HG02759 (cell line): ENCODE results near the gene SORCS2.

ENCODE experiments used
- ATAC-seq: cut with Tn5 transposase; IDR thresholded peaks from one replicate; pipeline ENCODE4 v1.9.1; 2021; ENCODE audit warnings: mild to moderate bottlenecking, moderate library complexity; ENCODE audit not compliant: unreplicated experiment

Gene SORCS2

GRCh38 chr4:7535619-7536018, 343.3 kb downstream of the SORCS2 start:
- ATAC-seq = no peak

DNA sequence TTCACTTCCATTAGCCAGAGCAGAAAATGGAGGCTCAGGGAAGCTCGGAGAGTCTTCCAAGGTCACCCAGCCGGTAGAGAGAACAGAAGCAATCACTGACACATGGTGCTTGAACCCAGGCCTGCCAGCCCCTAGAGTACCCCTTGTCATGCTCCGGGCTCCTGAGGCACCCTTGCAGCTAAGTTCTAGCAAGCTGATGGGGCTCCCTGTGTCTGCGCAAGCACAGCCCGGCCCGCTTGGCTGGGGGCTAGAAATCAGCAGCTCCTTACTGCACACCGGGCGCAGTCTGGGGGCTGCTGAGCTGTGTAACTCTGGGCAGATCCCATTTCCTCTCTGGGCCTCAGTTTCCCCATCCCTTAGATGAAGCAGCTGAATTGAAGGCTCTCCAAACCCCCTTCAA, 344.5 kb downstream of the SORCS2 start:
- ATAC-seq = no peak

DNA sequence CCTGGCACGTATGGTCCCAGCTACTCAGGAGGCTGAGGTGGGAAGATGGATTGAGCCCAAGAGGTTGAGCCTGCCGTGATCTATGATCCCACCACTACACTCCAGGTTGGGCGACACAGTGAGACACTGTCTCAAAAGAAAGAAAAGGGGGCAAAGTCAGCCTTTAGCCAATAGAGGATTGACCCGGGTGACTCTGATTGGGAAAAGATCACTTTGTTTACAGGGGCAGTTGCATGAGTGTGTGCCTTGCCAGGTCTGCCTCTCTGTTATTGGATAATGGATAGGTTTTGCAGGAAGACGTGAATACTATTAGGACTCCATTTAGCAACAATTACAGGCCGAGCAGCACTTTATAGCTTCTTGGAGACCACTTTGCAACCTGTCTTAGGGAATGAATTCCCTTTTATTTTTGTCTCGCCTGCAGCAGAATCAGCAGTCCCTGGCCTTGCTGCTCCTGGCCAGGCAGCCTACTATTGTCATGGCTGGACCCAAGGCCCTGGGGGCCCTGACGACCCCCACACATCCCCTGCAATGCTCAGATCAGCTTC, 345.6 kb downstream of the SORCS2 start:
- ATAC-seq = no peak

DNA sequence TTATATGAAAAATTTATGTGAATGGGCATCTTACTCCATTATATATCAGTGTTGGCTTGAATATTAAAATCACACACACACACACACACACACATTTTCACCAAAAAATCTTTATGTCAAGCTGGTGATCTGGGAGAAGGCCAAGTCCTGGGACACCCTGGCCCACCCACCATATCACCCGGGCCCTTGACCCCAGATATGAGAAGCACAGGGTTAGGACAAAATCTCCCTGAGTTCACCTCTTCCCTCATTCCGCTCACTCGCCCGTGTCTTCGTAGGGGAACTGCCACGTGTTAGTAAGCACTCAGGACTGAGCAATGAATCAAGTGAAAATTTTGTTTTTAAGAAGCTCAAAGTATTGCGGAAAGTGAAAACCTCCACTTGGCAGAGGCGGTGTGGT, 346.2 kb downstream of the SORCS2 start:
- no peak for ATAC-seq

- no peak for ATAC-seq
Observed at GRCh38 chr4:7539186-7539585, 346.8 kb downstream of the SORCS2 start.

DNA sequence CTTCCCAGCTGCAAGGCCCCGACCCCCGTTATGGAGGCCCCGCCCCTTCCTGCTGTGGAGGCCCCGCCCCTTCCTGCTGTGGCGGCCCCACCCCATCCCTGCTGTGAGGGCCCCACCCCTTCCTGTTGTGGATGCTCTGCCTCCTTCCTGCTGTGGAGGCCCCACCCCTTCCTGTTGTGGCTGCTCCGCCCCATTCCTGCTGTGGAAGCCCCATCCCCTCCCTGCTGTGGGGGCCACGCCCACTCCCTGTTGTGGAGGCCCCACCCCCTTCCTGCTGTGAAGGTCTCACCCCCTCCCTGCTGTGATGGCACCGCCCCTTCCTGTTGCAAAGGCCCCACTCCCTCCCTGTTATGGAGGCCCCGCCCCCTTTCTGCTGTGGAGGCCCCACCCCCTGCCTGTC, 347.3 kb downstream of the SORCS2 start:
- ATAC-seq = no peak

DNA sequence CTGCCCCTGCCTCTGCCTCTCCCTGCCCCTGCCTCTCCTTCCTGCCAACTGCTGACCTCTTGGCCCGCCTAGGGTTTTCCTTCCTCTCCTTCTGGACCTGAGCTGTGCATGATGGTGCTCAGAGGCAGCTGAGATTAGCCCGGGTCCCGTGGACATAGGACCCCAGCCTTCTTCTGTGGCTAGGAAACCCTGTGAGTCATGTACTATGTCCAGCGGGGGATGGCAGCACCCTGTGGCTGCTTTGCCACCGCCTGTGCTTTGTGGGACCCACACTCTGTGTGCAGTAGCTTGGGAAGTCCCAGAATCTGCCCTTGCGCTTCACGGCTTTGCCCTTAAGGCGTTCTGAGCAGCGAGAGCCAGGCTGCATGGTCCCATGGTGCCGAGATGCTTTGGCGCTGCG, 347.9 kb downstream of the SORCS2 start:
- no peak for ATAC-seq

- ATAC-seq = no peak
Observed at GRCh38 chr4:7540654-7541413, 348.5 kb downstream of the SORCS2 start.

DNA sequence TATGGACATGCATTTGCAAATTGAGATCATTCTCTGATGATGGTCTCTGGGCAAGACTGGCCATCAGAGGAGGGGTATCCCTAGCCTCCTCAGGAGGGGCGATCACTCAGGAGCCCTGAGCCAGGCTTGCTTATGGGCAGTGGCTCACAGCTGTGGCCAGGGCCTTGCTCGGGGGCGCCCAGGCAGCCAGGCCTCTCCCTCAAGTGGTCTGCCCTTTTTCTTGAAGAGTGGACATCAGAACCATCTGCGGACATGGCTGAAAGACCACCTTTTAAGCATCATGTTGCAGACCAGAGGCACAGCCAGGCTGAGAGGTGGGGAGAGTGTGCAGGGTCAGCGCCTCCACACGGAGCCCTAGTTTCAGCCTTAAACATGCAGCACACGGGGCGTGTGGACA, 349.1 kb downstream of the SORCS2 start:
- ATAC-seq = no peak

GRCh38 chr4:7542781-7543180, 350.4 kb downstream of the SORCS2 start:
- no peak for ATAC-seq

- ATAC-seq = no peak
Observed at GRCh38 chr4:7546152-7546808, 353.9 kb downstream of the SORCS2 start.

- ATAC-seq = no peak
Observed at GRCh38 chr4:7546809-7547367, 354.6 kb downstream of the SORCS2 start.

GRCh38 chr4:7547368-7548040, 355.2 kb downstream of the SORCS2 start:
- ATAC-seq = no peak

DNA sequence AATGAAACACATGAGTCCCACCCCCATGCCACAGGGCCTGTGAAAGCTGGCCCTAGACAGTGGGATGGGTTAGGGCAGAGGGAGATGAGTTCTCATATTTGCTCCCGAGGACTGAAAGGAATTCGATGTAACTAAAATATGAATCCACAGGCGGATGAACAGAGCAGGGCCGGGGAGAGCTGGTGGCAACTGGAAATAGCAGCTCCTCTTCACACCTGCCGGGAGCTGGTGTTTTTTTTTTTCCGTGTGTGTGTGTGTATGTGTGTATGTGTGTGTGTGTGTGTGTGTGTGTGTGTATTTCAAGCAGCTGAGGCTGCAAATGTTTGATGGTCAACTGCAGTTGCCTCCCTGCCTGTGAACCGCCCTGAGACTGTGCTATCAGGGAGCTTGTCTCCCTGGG, 357.5 kb downstream of the SORCS2 start:
- ATAC-seq = no peak

DNA sequence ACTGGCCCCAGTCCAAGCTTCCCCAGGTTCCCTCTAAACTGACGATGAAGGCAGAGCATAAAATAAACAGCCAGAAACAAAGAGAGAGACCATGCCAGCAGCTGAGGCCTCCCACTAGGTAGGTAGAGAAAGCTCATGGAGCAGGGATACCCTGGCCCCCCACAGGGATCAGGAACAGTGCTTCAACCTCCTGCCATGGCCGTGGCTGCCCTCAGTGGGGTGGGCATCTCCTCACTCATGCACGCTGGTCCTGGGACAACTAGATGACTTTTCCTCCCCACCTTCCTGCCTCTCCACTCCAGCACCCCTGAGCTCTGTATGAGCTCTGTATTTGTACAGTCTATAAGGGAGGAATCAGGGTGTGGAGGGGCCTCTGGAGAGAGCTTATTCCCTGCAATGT, 360.1 kb downstream of the SORCS2 start:
- no peak for ATAC-seq

GRCh38 chr4:7553280-7553679, 360.9 kb downstream of the SORCS2 start:
- ATAC-seq = no peak

GRCh38 chr4:7554905-7555304, 362.6 kb downstream of the SORCS2 start:
- no peak for ATAC-seq

DNA sequence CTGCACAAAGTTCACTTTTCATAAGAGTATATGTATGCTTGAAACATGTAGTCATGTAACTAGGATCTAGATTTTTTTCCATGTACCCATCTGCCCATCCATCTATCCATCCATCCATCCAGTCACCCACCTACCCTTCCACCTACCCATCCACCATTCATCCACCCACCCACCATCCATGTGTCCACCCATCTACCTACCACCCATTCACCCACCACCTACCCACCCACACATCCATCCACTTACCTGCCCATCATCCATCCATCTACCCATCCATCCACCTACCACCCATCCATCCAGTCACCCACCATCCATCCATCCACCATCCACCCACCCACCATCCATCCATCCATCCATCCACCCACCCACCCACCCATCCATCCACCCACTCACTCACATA, 364.2 kb downstream of the SORCS2 start:
- no peak for ATAC-seq

DNA sequence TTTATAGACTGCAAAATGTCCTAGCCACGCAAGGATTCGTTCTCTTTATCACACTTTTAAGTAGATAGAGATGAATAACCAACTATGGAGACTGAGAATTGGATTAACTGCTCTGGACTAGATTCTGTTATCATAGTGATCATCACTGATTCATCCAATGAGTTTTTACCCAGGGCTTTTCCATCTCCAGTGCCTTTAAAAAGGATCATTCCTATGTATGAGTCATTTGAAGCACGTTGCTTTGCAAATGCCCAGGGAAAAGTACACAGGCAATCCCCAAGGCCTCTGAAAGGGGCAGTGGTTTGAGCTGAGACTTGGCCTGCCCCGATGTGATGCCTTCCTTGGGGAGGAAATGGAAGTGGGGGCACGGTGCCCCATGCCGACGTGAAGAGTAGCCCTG, 365.1 kb downstream of the SORCS2 start:
- ATAC-seq = no peak

- ATAC-seq = no peak
Observed at GRCh38 chr4:7558436-7558835, 366.1 kb downstream of the SORCS2 start.

DNA sequence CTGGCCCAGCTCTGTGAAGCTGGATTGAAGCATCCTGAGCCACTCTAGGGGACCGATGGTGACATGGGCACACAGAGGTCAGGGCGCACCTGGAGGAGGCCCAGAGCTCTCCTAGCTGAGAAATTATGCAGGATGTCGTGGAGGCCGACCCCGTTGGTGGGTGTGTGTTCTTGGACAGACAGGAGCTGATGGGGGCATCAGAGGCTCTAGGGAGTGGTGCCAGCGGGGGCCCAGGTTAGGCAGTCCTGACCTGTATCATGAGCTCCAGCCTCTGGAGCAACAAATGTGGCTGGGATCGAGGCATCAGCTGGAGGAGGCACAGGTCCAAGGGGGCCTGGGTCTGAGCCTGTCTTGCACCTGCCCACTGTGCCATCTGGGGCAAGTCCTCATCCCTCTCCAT, 367.0 kb downstream of the SORCS2 start:
- no peak for ATAC-seq
